ENCODE measurements around the gene LDLRAD3. TPM values are rescaled to one million over a fixed set of nuclear protein-coding genes. Genes with fewer than 3 reads are reported as not detected.

LDLRAD3 gene
- polyA plus RNA-seq, 1 experiment, result 7.8 TPM

GRCh38 chr11:35962369-35963138 is 18.7 kb downstream of the LDLRAD3 start:
- Histone ChIP-seq H3K27me3 (ENCODE audit: control insufficient read depth, insufficient read depth, low read length) (no peaks in the 10 kb centered on the region), H3K9me3 (ENCODE audit: control insufficient read depth, insufficient read depth, low read length) (no peaks in the 10 kb centered on the region), H3K27ac (ENCODE audit: low read depth, low read length) (no peak overlapping the region), H3K4me3 (ENCODE audit: low read depth, low read length) (no peak overlapping the region)
- POLR2A ChIA-PET, result no interaction called here
- no peak for TF ChIP-seq CTCF (IDR thresholded peaks at IDR 0.05; ENCODE audit: low read depth, low read length)
- CTCF ChIA-PET, result interaction anchor here (1.2 kb wide), 1 partner anchor 141 kb away, joined by 4 read pairs; no protein-coding TSS in a partner anchor
- no peak for DNase-seq (ENCODE audit: low read depth, low spot score)

- no peak overlapping the region for H3K27ac ChIP-seq (ENCODE audit: low read depth, low read length)
- H3K4me3 ChIP-seq (ENCODE audit: low read depth, low read length), result no peak overlapping the region
- CTCF ChIA-PET, result no interaction called here
- no peak for TF ChIP-seq CTCF (IDR thresholded peaks at IDR 0.05; ENCODE audit: low read depth, low read length)
- no peaks in the 10 kb centered on the region for H3K27me3 ChIP-seq (ENCODE audit: control insufficient read depth, insufficient read depth, low read length)
- POLR2A ChIA-PET, result no interaction called here
- no peak for DNase-seq (ENCODE audit: low read depth, low spot score)
- no peaks in the 10 kb centered on the region for H3K9me3 ChIP-seq (ENCODE audit: control insufficient read depth, insufficient read depth, low read length)
Observed at GRCh38 chr11:35963911-35964310, 20.0 kb downstream of the LDLRAD3 start.

GRCh38 chr11:35964841-35965240 is 21.0 kb downstream of the LDLRAD3 start:
- ChIA-PET CTCF (interaction anchor here (1.0 kb wide), 1 partner anchor 143 kb away, joined by 3 read pairs; no protein-coding TSS in a partner anchor), POLR2A (no interaction called here)
- Histone ChIP-seq H3K4me3 (ENCODE audit: low read depth, low read length) (no peak overlapping the region), H3K27me3 (ENCODE audit: control insufficient read depth, insufficient read depth, low read length) (no peaks in the 10 kb centered on the region), H3K27ac (ENCODE audit: low read depth, low read length) (no peak overlapping the region), H3K9me3 (ENCODE audit: control insufficient read depth, insufficient read depth, low read length) (no peaks in the 10 kb centered on the region)
- no peak for DNase-seq (ENCODE audit: low read depth, low spot score)
- no peak for TF ChIP-seq CTCF (IDR thresholded peaks at IDR 0.05; ENCODE audit: low read depth, low read length)

- no peak overlapping the region for H3K27ac ChIP-seq (ENCODE audit: low read depth, low read length)
- DNase-seq (ENCODE audit: low read depth, low spot score), result no peak
- CTCF ChIA-PET, result no interaction called here
Observed at GRCh38 chr11:35967042-35967441, 23.2 kb downstream of the LDLRAD3 start.

More at GRCh38 chr11:35967042-35967441, 23.2 kb downstream of the LDLRAD3 start:
- no peak overlapping the region for H3K4me3 ChIP-seq (ENCODE audit: low read depth, low read length)
- TF ChIP-seq CTCF (IDR thresholded peaks at IDR 0.05; ENCODE audit: low read depth, low read length), result no peak
- no peaks in the 10 kb centered on the region for H3K27me3 ChIP-seq (ENCODE audit: control insufficient read depth, insufficient read depth, low read length)
- H3K9me3 ChIP-seq (ENCODE audit: control insufficient read depth, insufficient read depth, low read length), result no peaks in the 10 kb centered on the region
- POLR2A ChIA-PET, result no interaction called here
